RWPE2 (cell line): ENCODE measurements around the gene FBXL7.

Experiments
- ATAC-seq: fragments of 200-7000 bp; cut with Tn5 transposase; 3 replicates; pipeline ENCODE4 v1.9.1; 2021; ENCODE audit warnings: low read depth
- DNase-seq: peaks from one replicate; pipeline ENCODE4 v3.0.0-alpha.2; 2020; ENCODE audit warnings: low spot score
- H3K27ac ChIP-seq: fragments of 450-650 bp; 2 replicates; pipeline ENCODE4 v1.5.1; 2017; ENCODE audit warnings: mild to moderate bottlenecking; ENCODE audit not compliant: poor library complexity, severe bottlenecking
- H3K27me3 ChIP-seq: fragments of 250-450 bp; sonication (Bioruptor Pico); 2 replicates; pipeline ENCODE4 v1.5.1; 2021; ENCODE audit warnings: mild to moderate bottlenecking, moderate library complexity; ENCODE audit not compliant: insufficient read depth, poor library complexity, severe bottlenecking
- H3K36me3 ChIP-seq: fragments of 250-450 bp; sonication (Bioruptor Pico); 2 replicates; pipeline ENCODE4 v1.5.1; 2020; ENCODE audit warnings: low read depth, mild to moderate bottlenecking, moderate library complexity
- H3K4me1 ChIP-seq: fragments of 250-450 bp; sonication (Bioruptor Pico); 2 replicates; pipeline ENCODE4 v1.5.1; 2021; ENCODE audit warnings: mild to moderate bottlenecking, moderate library complexity; ENCODE audit not compliant: insufficient read depth, poor library complexity, severe bottlenecking
- H3K4me3 ChIP-seq: fragments of 250-450 bp; sonication (Bioruptor Pico); 2 replicates; pipeline ENCODE4 v1.5.1; 2021; ENCODE audit warnings: mild to moderate bottlenecking, moderate library complexity; ENCODE audit not compliant: severe bottlenecking
- H3K9me3 ChIP-seq: fragments of 250-450 bp; sonication (Bioruptor Pico); 2 replicates; pipeline ENCODE4 v1.5.1; 2021; ENCODE audit warnings: mild to moderate bottlenecking, moderate library complexity; ENCODE audit not compliant: severe bottlenecking
- CTCF ChIP-seq: fragments of 450-650 bp; IDR thresholded peaks from one replicate; pipeline ENCODE4 v1.5.1; 2017; ENCODE audit warnings: mild to moderate bottlenecking, moderate library complexity; ENCODE audit not compliant: poor library complexity, severe bottlenecking

The FBXL7 gene

GRCh38 chr5:15623794-15624193 lies 123.8 kb downstream of the FBXL7 start:
- H3K27me3 ChIP-seq = peaks cover 9% of the 10 kb centered on the region
- DNase-seq (no peak), ATAC-seq (no peak)
- no peak overlapping the region for H3K27ac ChIP-seq
- H3K9me3 ChIP-seq = no peaks in the 10 kb centered on the region
- H3K4me3 ChIP-seq = no peak overlapping the region
- no peaks in the 10 kb centered on the region for H3K36me3 ChIP-seq
- TF ChIP-seq CTCF = no peak
- no peaks in the 10 kb centered on the region for H3K4me1 ChIP-seq

GRCh38 chr5:15627109-15627508 lies 127.1 kb downstream of the FBXL7 start:
- TF ChIP-seq CTCF = no peak
- no peaks in the 10 kb centered on the region for H3K36me3 ChIP-seq
- peaks cover 2% of the 10 kb centered on the region for H3K9me3 ChIP-seq
- H3K27ac ChIP-seq = no peak overlapping the region
- H3K4me3 ChIP-seq = no peak overlapping the region
- peaks cover 12% of the 10 kb centered on the region for H3K27me3 ChIP-seq
- H3K4me1 ChIP-seq = no peaks in the 10 kb centered on the region
- ATAC-seq (no peak), DNase-seq (no peak)

- no peak overlapping the region for H3K27ac ChIP-seq
- no peak overlapping the region for H3K4me3 ChIP-seq
- ATAC-seq = no peak
- no peak for TF ChIP-seq CTCF
- no peaks in the 10 kb centered on the region for H3K36me3 ChIP-seq
- H3K27me3 ChIP-seq = peaks cover 12% of the 10 kb centered on the region
- peaks cover 2% of the 10 kb centered on the region for H3K9me3 ChIP-seq
- H3K4me1 ChIP-seq = no peaks in the 10 kb centered on the region
- no peak for DNase-seq
Measured at GRCh38 chr5:15627647-15628046, 127.7 kb downstream of the FBXL7 start.

- Histone ChIP-seq H3K4me3 (no peak overlapping the region), H3K9me3 (peaks cover 2% of the 10 kb centered on the region), H3K4me1 (no peaks in the 10 kb centered on the region), H3K27me3 (peaks cover 5% of the 10 kb centered on the region), H3K36me3 (no peaks in the 10 kb centered on the region), H3K27ac (no peak overlapping the region)
- ATAC-seq (no peak), DNase-seq (no peak)
- TF ChIP-seq CTCF = no peak
Measured at GRCh38 chr5:15630441-15630840, 130.5 kb downstream of the FBXL7 start.

- H3K27me3 ChIP-seq = peaks cover 3% of the 10 kb centered on the region
- no peak overlapping the region for H3K4me3 ChIP-seq
- TF ChIP-seq CTCF = no peak
- peaks cover 2% of the 10 kb centered on the region for H3K9me3 ChIP-seq
- no peaks in the 10 kb centered on the region for H3K36me3 ChIP-seq
- no peak for ATAC-seq
- H3K4me1 ChIP-seq = no peaks in the 10 kb centered on the region
- H3K27ac ChIP-seq = no peak overlapping the region
- DNase-seq = no peak
Measured at GRCh38 chr5:15634591-15635288, 134.8 kb downstream of the FBXL7 start.
